GM18907 (cell line): ENCODE measurements around the gene NR5A1.

Experiments
- ATAC-seq: cut with Tn5 transposase; IDR thresholded peaks from one replicate; pipeline ENCODE4 v1.9.1; 2021; ENCODE audit warnings: mild to moderate bottlenecking, moderate library complexity; ENCODE audit not compliant: unreplicated experiment

NR5A1 gene

DNA sequence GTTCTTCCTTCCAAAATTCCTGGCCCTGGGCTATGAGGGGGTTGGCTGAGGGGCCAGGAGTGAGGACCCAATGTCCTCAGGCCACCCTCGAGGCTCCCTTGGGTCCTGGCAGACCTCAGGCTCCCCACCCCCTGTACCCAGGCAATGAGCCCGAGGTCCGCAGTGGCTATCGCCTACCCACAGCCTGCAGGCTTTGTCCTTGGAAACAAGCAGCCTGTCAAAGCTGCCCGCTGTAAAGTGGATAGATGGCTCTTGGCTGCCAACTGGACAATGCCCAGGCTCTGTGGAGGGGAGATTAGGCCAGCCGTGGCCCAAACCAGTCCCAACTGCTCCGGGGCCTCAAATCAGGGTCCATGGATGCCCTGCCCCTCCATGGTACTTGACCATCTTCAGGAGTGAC is 59.2 kb downstream of the NR5A1 start:
- no peak for ATAC-seq

DNA sequence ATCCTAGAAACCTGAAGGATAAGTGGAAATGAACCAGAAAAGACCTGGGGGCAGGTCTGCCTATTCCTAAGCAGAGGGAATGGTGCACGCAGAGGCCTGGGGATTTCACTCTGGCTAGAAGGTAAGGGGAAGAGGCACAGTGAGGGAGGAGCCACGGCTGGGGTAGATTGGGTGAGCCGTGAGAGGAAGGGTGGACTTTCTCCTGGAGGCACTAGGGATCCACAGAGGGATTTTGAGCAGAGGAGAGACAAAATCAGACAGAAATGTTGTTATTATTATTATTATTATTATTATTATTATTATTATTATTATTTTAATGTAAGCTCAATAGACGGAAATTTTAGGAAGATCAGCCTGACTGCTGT is 59.9 kb downstream of the NR5A1 start:
- ATAC-seq = no peak

DNA sequence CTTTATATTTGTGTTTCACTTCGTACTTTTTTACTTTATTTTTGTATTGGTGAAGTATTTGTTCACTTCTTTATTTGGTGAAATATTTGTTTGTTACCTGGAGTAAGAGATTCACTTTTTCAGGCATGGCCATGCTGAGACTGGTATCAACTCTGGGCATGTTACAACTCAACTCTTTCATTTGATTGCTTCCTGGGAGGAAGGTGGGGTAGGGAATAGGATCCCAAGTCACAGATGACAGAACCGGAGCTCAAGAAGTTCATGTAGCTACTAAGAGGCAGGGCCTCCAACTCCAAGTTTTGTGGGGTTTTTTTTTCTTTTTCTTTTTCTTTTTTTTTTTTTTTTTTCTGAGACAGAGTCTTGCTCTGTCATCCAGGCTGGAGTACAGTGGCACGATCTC is 63.0 kb downstream of the NR5A1 start:
- no peak for ATAC-seq

DNA sequence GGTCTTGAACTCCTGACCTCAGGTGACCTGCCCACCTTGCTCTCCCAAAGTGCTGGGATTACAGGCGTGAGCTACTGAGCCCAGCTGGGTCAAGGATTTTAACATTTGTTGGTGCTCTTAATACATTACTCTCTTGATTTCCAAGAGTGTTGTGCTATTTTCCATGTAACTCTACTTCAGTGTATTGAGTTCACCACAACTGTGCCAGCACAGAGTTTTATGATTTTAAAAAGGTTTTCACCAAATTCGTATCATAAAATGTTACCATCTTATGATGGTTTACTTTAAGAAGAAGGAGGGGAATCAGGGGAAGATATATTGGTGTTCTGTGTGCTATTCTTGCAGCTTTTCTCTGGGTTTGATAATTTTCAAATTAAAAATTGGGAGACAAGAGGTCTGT is 63.6 kb downstream of the NR5A1 start:
- ATAC-seq = no peak

DNA sequence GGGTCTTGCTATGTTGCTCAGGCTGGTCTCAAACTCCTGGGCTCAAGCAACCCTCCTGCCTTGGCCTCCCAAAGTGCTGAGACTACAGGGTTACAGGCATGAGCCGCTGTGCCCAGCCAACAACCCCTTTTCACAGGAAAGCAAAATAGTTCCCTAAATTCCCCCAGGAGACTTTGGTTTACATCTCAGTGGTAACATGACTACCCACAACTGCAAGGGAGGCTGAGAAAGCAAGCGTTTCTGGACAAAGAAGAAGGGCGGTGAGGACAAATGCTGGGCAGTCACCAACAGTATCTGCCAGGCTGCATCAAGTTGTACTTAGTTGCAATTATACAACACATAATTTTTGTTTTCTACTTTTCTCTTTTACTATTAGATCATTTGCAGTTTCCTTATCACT is 64.4 kb downstream of the NR5A1 start:
- no peak for ATAC-seq

DNA sequence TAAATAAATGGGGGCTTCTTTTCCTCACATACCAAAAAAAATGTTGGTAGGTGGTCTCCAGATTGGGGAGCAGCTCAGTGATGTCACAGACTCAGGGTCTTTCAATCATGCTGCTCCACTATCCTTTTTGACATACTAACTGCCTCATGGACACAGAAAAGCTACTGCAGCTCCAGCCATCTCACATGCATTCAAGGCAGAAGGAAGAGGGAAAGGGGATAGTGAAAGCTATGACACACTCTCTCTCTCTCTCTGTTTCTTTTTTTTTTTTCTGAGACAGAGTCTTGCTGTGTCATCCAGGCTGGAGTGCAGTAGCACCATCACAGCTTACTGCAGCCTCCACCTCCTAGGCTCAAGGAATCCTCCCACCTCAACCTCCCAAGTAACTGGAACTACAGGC is 64.8 kb downstream of the NR5A1 start:
- no peak for ATAC-seq

DNA sequence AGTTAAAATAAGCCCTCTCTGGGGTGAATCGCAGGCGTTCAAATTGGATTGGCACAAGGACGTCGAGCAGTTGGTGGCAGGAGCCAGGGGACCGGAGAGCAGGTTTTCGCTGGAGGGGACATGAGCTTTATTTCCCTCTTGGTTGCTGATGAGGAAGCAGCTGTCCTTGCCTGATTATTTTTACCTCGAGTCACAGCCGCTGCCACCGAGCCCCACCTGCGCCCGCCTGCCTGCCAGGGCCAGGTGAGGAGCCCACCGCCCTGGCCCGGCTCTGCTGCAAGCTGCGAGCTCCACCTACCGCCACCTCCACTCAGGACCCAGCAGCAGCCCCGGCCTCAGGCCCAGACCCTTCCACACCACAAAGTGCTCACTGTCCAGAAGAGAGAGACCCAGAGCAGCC is 65.9 kb downstream of the NR5A1 start:
- ATAC-seq = no peak

DNA sequence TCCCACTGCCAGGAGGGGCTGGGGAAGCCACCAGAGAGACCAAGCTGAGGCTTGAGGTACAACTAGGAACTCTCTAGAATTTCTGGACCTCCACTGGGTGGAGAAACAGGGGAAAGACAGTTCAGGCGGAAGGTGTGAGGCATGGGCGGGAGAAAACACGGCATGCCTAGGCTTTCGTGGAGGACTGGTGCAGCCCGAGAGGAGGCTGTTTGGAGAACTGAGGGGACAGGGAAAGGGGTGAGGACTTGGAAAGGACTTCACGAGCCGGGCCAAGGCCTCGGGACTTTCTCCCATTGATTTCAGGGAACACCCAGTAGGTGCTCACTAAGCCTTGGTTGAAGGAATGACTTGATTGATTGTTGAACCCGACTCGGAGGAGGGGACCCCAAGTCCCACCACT is 66.4 kb downstream of the NR5A1 start:
- no peak for ATAC-seq

DNA sequence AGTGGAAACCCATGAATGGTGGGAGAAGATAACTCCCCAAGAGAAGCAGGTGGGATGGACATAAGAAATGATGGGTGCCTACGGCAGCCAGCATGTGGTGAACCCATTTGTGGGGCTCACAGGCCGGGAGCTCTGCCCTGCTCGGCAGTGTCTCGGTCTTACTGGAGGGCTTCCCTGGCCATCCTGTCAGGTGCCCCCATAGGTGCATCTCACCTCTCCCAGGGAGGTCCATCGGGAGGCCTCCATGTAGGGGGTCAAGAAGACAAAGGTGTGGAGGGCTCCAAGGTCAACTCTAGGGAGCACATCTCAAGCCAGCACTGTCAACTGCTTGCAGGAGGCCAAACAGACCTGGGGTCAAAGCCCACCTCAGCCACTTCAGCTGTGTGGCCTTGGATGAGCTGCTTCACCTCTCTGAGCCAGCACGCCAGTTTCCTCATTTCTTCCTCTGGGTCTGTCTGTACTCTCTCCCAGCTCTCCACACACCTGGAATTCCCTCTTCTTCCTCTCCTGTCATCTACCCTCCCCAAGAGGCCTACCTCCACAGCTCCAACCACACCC is 67.4 kb downstream of the NR5A1 start:
- no peak for ATAC-seq

DNA sequence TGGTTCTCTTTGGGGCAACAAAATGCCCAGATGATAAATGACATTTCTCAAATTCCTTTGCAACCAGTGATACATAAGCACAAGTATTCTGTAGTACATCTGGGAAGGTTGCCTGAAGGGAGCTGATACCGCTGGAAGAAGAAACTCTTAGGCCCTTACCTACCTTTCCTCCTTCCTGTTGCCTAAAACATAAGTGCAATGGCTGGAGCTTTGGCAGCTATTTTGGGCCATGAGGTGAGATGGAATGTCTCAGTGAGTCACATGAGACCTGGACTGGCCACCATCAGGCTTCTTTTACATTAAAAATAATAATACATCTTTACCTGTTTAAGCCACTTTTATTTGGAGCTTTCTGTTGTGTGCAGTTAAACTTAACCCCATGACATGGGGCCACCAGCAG is 68.1 kb downstream of the NR5A1 start:
- no peak for ATAC-seq

DNA sequence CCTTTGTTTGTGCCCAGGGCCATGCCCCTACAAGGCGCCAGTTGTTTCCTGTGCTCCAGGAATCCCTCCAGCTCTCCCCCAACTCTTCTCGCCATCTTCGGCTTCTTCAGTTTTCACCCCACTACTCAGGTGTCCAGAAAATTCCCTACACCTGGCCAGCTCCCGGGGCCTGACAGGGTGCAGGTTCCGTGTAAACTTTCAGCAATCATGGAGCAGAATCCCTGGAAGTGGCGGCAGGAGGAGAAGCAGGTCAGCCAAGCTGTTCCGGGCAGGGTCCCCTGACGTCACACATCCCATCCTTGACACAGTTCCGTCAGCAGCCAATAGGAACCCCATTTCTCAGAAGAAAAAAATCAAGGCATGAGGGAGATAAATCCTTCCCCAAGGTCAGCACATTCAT is 69.1 kb downstream of the NR5A1 start:
- ATAC-seq = no peak

DNA sequence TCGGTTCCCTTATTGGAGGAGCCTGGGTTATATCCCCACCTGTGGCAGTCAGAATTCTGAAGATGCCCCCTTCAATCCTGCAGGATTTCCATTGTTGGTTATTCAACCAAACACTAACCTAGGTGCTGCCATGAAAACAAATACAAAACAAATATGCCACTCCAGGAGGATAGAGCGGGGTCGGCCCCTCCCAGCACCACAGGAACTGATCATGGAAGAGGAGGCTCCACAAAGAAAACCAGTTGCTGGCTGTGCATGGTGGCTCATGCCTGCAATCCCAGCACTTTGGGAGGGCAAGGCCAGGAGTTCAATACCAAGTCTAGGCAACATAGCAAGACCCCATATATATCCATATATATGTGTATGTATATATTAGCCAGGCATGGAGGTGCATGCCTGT is 70.1 kb downstream of the NR5A1 start:
- no peak for ATAC-seq

DNA sequence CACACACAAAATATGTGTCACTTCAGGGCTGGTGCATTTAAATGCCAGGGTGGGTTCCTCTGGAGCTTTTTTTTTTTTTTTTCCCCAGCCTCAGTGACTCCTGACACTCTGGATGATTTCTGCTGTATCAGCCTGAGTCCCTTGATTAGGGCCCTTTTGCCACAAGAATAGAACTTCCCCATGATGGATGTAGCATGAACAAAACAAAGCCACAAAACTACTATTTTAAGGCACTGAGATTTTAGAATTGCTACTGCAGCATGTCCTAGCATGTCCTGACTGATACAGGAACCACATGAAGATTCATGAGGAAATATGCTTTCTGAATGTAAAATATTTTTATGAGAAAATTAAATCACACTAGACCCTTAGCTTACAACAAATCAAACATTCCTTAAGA is 70.9 kb downstream of the NR5A1 start:
- no peak for ATAC-seq
